Epithelial cell of prostate (primary cell): ENCODE data around the gene GTF2B.
A peak's percentile ranks its signal among the peaks of the same experiment; 100 is the strongest.
"Not testable (repeated sequence)": the region's sequence is repeated elsewhere in the genome, so short reads cannot be mapped to it uniquely, and the experiment has no call there.

ENCODE experiments used
- DNase-seq: peaks from one replicate; pipeline ENCODE4 v3.0.0-alpha.2; 2011; ENCODE audit warnings: low read depth, low spot score
- H3K27ac ChIP-seq: fragments of 450-650 bp; 2 replicates; pipeline ENCODE4 v1.5.1; 2017; ENCODE audit warnings: mild to moderate bottlenecking

GTF2B gene

DNA sequence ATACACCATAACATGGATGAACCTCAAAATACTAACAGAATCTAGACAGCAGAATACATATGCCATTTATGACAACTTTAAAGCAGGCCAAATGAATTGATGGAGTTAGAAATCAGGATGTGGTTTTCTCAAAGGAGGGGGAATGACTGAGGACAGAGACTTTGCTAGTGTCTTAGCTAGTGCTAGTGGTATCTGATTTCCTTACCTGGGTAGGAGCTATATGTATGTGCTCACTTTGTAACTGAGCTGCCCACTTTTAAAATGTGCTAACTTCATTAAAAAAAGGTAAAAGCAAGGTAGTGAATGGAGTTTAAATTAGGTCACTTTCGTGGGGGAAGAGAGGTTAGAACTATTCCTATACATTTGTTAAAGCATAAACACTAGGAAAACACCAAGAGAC is 2.6 kb downstream of the GTF2B start:
- no peak for DNase-seq
- H3K27ac ChIP-seq: no peak overlapping the region

DNA sequence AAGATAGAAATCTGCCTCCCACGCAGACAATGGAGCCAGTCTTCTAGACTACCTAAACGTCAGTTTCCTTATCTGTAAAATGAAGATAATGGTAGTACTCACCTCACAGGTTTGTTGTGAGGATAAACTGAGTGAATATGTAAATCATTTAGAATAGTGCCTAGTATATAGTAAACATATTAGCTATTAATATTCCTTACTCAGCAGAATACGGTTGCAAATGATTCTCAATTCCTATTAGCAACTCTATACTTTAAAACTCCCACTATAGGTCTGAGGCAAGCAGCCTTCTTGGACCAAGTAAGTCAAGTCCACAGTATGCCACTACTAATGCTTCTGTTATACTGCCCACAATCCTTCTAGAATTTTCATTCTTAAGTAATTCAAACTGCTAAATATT is 5.4 kb downstream of the GTF2B start:
- H3K27ac ChIP-seq: no peak overlapping the region
- no peak for DNase-seq

DNA sequence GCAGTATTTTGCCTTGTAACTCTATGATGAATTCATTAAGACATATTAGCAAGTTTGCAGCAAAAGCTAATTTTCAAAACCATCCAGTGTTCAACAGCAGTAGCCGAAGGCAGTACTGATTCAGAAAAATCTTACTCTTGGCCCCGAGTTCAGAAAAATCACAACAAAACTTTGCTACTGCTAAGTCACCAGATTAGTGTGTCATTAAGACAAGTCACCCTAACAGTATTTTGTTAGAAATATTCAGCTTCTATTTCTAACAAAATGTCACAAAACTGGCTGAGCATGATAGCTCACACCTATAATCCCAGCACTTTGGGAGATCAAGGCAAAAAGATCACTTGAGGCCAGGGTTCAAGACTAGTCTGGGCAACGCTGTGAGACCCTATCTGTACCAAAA is 8.2 kb downstream of the GTF2B start:
- no peak overlapping the region for H3K27ac ChIP-seq
- no peak for DNase-seq

DNA sequence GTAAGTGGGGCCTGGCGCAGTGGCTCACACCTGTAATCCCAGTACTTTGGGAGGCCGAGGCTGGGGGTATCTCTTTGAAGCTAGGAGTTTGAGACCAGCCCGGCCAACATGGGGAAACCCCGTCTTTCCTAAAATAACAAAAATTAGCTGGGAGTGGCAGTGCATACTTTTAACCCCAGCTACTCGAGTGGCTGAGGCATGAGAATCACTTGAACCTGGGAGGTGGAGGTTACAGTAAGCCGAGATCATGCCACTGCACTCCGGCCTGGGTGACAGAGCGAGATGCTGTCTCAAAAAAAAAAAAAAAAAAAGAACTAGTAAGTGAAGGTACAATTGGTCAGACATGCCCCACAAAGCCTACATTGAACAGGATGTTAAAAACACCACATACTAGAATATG is 10.7 kb downstream of the GTF2B start:
- DNase-seq, H3K27ac ChIP-seq: not testable (repeated sequence)

DNA sequence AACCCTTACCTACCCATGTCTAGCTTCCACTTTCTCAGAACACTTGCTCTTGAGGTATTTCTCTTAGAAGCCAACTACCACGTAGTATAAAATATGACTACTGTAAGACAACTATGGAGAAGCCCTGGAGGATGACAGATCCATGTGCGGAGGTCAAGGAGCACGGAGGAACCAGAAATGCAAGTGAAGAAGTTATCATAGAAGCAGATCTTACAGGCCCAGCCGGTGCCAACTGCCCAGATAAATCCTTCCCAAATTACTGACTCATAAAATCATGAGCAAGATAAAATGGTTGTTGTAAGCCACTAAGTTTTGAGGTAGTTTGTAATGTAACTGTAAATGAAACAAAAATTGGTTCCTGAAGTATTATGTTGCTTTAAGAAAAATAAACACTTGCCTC is 12.6 kb downstream of the GTF2B start:
- no peak for DNase-seq
- peak overlapping the region; percentile 12 for H3K27ac ChIP-seq

DNA sequence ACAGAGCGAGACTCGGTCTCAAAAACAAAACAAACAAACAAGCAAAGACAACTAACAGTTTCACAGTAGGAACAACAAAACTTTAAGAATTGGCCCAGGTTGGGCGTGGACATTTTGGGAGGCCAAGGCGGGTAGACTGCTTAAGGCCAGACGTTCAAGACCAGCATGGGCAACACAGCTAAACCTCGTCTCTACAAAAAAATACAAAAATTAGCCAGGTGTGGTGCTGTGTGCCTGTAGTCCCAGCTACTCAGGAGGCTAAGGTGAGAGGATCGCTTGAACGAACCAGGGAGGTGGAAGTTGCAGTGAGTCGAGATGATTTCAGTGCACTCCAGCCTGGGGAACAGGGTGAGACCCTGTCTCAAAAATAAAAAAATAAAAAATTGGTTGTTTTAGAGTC is 13.5 kb downstream of the GTF2B start:
- DNase-seq: no peak
- peak overlapping the region; percentile 12 for H3K27ac ChIP-seq

DNA sequence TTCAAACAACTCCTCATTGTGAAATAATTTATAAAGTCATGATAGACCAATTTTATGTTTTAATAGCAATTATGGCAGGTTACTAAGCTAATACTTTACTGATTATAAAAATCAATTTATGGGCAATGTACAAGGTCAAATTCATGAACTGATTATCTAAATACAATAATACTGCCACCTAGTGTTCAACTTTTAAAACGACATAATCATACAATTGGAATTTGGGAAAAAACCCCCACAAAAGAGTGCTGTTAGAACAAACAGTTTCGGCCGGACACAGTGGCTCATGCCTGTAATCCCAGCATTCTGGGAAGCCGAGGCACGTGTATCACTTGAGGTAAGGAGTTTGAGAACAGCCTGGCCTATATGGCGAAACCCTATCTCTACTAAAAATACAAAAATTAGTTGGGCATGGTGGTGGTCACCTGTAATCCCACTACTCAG is 14.0 kb downstream of the GTF2B start:
- H3K27ac ChIP-seq: no peak overlapping the region
- no peak for DNase-seq

DNA sequence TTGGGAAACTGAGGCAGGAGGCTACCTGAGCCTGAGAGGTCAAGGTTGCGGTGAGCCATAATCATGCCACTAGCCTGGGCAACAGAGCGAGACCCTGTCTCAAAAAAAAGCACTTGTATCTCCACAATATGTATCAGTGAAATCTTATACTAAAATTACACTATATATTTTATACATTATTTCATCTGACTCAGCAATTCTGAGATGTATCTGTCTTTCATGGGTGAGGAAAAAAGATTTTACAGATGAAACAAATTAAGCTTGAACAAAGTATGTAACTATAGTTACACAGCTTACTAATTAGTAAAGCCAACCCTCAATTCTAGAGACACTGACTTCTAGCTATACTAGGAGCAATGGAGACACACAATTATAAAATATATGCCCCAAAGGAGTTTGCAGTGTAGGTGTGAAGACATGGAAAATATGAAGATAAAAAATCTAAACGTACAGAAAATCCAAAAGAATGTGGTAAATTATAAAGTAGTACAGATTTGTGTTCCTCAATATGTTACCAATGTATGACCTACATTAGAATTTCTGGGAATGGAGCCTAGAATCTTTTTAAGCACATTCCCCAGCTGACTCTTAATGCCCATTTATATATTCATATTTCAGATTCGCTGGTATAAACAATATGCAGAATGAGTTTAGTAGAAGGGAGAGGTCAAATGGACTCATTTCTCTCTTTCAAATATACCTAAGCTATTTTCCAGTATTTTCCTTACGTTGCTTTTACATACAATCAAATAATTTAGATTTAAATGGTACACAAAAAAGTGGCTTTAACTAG is 14.6 kb downstream of the GTF2B start:
- H3K27ac ChIP-seq: no peak overlapping the region
- DNase-seq: no peak

DNA sequence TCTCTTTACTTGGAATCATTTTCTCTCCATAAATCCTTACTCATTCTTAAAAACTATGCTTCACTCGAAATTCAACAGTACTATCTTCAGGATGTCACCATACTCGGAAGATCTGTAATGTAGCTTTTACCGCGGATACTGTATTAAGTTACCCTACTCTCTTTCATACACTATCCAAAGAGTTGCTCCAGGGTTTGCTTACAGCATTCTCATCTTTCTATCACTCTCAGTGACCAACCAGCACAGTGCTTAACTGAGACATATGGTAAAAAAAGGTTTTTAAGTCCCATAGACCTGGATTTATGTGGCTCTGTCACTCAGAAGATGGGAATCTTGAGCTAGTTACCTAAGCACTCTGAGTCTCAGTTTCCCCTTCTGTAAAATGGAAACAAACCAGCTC is 15.8 kb downstream of the GTF2B start:
- H3K27ac ChIP-seq: no peak overlapping the region
- no peak for DNase-seq

DNA sequence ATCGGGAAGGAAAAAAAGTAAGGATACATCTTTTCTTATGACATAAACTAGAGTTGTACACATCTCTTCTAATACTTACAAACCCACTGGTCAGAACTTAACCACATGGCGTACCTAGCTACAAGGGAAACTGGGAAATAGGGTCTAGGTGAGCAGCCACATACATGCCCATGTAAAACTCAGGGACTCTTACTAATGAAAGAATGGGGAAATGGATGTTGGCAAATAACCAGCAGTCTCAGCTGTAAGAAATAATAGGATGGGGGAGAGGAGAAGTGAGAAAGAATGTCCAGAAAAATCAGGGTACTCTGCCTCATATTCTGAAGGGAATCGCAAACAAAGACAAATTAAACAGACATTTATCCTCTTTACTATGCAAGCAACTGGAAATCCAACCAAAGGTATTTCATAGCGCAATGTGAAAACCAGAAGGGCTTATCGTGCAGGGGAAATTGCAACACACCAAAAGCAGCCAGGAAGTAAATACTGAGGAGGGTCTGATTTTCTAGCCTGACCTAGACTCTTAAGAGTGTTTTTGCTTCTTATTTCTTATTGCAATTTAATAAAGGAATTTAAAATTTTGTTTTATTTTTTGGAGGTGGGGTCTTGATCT is 17.5 kb downstream of the GTF2B start:
- DNase-seq: no peak
- no peak overlapping the region for H3K27ac ChIP-seq

DNA sequence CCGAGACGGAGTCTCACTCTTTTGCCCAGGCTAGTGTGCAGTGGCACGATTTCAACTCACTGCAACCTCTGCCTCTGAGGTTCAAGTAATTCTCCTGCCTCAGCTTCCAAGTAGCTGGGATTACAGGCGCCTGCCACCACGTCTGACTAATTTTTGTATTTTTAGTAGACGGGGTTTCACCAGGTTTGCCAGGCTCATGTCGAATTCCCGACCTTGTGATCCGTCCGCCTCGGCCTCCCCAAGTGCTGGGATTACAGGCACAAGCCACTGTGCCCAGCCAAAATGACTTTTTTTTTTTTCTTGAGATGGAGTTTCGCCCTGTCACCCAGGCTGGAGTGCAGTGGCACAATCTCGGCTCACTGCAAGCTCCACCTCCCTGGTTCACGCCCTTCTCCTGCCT is 21.7 kb downstream of the GTF2B start:
- H3K27ac ChIP-seq, DNase-seq: not testable (repeated sequence)

DNA sequence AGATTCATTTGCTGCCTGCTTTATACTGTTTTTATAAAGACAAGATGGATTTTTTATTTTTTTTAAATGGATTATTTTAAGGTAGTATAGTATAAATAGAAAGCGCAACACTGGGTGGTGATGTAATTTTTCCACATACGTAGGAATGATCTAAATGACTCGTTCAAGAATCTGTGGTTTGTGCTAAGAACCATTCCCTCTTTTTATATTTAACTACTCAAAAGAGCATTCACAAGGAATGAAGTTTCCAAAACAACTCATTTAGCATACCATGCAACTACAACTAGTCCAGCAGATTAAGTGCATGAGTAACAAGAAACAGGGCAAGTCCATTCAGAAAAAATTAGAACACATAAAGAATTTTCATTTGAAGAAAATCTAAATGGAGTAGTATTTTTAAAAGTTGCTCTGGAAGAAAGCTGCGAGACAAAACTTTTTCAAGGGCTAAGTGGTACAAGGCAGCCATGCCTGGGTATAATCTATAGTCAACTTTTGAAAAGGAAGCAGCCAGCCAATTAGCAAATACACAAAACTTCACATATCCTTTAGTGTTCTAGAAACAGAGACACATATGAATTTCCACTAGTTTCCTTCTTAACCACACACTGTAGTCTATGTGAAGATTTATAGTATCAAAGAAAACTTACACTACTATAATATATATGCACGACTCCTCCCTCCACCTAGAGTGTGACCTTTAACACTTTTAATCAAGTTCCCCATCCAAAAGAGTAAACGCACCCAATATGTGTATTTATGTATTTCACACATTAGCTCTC is 23.4 kb downstream of the GTF2B start:
- H3K27ac ChIP-seq: no peak overlapping the region
- DNase-seq: no peak

DNA sequence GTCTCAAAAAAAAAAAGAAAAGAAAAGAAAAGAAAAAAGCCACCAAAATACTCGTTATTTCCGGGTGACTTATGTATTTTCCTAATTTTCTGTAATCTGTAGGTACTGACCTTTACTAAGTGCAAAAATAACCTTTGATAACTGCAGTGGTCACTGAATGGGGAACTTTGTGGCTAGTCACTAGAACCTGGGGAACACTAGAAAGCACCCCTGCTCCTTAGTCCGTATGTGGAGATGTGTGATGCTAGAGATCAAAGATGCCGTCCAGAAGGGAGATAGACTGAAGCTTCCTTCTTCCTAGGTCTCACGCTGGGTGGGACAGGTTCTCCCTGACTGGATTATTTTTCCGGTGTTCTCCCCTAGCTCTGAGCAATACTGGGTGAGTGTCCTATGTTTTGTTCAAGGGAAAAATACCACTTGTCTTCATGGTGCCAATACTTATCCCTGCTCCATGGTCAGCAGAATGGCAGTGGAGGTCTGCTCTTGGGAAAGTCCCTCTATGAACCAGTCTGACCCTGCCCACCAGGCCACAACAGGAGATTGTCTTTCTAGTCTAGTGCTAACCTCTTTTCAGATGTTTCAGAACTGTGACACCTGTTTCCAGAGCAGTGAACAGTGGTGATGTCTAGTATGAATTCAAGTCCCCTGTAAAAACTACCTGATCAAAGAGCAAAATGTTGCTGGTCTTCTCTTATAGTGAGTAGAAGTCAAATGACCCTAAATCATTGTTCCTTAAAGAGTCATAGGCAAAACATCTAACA is 39.9 kb downstream of the GTF2B start:
- no peak overlapping the region for H3K27ac ChIP-seq
- no peak for DNase-seq

DNA sequence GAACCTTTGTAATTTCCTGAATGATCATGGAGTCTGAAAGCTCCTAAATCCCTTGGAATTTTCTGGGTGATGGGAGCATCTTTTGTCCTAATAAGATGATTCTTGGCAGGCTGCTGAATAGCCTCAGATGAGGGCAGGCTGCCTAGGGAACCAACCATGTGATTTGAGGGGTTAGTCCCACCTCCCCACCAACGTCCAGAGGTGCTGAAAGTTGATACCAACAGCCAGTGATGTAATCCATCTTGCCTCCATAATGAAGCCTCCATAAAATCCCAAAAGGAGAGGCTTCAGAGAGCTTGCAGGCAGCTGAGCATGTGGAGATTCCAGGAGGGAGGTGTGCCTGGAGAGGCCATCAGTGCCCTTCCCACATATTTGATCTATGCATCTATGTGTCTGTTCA is 43.7 kb downstream of the GTF2B start:
- no peak overlapping the region for H3K27ac ChIP-seq
- no peak for DNase-seq

DNA sequence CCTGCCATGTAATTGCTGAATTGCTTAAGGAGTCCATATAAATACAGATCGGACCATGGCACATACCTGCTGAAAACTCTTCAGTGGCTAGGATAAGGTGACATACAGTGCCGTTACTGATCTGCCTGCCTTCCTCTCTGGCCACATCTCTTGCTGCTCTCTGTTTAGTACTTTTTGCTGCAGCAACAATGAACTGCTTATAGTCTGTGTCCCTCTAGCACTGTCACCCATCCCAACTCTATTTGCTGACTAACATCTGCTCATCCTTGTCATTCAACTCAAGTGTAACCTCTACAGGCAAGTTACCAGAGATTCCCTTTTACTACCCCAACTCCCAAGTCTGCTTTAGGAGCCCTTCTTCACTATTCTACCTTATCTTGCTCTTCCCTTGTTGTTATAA is 65.6 kb downstream of the GTF2B start:
- DNase-seq: no peak
- no peak overlapping the region for H3K27ac ChIP-seq

DNA sequence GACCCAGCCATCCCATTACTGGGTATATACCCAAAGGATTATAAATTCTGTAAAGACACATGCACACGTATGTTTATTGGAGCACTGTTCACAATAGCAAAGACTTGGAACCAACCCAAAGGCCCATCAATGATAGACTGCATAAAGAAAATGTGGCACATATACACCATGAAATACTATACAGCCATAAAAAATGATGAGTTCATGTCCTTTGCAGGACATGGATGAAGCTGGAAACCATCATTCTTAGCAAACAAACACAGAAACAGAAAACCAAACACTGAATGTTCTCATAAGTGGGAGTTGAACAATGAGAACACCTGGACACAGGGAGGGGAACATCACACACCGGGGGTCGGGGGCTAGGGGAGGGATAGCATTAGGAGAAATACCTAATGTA is 71.7 kb downstream of the GTF2B start:
- not testable (repeated sequence) for DNase-seq, H3K27ac ChIP-seq

DNA sequence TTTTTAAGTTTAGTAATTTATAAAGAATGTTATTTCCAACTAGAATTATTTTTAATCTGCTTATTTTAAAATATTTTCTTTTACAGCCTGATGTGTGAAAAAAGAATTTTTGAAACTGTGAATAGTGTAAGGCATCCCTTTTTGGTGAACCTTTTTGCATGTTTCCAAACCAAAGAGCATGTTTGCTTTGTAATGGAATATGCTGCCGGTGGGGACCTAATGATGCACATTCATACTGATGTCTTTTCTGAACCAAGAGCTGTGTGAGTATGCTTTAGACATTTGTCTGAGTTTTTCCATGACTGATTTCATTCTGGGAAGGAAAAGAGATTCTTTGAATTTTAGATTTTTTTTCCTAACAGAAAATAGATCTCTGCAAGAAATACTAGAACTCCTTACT is 77.9 kb downstream of the GTF2B start:
- H3K27ac ChIP-seq: no peak overlapping the region
- no peak for DNase-seq

DNA sequence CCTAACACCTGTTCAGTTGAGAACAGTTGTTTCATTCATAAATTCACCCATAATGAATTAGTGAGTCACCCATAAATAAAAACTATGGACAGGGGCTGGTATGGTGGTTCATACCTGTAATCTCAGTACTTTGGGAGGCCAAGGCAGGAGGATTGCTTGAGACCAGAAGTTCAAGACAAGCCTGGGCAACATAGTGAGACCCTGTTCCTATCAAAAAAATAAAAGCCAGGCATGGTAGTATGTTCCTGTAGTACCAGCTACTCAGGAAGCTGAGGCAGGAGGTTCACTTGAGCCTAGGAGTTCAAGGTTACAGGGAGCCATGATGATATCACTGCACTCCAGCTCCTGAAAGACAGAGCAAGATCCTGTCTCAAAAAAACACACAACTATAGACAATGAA is 79.0 kb downstream of the GTF2B start:
- H3K27ac ChIP-seq: no peak overlapping the region
- DNase-seq: no peak

DNA sequence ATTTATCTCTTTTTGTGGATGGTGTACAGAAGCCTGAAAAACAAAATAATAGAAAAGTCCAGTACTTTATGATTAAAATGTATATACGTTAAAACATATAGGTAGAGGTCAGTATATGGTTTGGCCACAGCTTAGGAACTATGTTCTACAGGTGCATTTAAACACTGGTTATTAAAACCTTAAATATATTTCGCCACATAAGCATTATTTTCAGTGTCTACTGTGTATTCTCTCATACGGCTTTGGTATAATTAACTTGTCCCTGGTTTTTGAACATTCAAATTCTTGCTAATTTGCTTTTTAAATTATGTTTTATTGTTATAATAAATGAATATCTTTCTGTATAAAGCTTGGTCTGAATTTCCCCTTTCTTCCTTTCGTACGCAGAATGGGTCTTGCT is 87.9 kb downstream of the GTF2B start:
- H3K27ac ChIP-seq: peak overlapping the region; percentile 82
- DNase-seq: no peak

DNA sequence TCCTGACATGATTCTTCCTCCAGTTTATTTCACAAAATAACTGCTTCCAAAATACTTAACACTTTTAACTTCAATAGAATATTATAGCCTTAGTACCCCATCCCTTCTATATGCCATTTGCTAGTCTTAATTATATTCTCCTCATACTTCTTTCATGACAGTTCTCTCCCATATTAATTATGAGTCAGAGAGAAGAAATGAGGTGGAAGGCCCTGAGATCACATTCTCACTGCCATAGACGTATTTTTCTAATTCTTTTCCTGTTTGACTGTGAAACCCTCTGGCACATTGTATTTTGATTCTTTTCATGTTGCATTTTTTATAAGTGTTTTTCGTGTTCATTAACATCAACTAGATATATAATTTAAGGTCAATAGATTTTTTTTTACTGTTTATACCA is 88.4 kb downstream of the GTF2B start:
- DNase-seq: peak; percentile 2
- H3K27ac ChIP-seq: peak overlapping the region; percentile 82
